G401.6 (cell line): Measurements from ENCODE around the gene KCNK13.
"Not testable (repeated sequence)": the region's sequence is repeated elsewhere in the genome, so short reads cannot be mapped to it uniquely, and the experiment has no call there.

Experiments used
- FAIRE-seq: peaks from 2 replicates; lab custom pipeline; 2012; peaks lifted over from hg19 to GRCh38; lab: Jason Lieb, UNC

KCNK13 gene

DNA sequence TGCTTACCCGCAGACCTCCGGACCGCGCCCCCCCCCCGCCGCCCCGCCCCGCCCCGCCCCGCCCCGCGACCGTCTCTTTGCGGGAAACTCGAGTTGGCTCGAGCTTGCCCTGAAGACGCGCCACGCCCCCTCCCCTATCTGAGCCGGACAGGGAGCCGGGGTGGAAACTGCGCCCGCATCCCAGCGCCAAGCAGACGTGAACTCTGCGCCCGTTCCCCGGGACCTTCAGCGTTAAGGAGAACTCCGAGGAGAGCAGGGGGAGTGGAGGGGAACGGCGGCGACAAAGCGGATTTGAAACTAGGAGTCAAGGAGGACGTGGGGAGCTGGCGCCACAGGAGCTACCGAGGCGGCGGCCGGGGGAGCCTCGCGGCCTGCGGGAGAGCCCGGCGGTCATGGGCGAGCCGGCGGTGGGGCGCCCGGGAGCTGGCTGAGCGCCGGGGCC is at the start of gene KCNK13:
KCNK13 (plus strand) TSS at position 310 of the 442 bp plus-strand sequence. CDS start 212 bp downstream, outside the sequence.
- FAIRE-seq, result no peak

DNA sequence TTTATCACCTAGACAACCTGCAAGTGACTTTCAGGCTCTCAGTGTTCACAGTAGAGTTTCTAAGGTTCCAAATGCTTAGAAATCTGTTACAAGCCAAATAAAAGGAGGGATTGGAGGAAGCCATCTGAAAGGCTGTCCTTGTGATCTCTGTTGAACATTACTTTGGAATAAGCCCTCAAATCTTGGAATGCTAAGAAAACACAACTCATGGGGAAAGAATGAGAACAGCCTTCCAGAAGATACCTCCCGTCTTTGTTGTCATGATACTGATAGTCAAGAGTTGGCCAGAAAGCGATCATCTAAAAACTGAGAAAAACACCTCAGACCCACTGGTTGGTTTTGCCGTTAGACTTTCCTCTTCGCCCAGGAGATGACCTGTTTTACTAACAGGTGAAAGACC is 44.4 kb upstream of the KCNK13 start:
- FAIRE-seq, result no peak

DNA sequence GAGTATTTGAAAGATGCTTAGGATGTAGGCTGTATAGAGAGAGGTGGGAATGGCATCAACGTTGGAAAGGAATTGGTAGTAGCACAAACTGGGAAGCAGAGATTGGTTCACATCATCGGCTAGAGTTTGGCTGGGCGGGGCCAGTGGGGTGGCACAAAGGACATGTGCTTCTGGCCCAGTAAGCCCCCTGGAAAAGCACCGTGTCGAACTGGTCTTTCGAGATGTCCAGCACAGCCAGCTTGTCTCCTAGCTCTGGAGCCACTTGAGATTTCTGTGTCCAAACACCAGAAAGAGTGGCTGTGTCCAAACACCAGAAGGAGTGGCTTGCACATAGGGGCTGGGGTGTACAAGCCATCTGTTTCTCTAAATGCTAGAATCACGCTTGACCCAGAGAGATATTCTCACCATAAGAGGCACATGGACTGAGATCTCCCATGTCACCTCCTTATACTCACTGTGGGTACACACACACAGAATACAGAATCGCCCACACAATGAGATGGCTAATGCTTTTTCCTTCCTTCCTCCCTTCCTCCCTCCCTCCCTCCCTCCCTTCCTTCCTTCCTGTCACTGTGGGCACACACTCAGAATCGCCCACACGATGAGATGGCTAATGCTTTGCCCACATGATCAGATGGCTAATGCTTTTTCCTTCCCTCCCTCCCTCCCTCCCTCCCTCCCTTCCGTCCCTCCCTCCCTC is 41.8 kb upstream of the KCNK13 start:
- FAIRE-seq, result no peak

DNA sequence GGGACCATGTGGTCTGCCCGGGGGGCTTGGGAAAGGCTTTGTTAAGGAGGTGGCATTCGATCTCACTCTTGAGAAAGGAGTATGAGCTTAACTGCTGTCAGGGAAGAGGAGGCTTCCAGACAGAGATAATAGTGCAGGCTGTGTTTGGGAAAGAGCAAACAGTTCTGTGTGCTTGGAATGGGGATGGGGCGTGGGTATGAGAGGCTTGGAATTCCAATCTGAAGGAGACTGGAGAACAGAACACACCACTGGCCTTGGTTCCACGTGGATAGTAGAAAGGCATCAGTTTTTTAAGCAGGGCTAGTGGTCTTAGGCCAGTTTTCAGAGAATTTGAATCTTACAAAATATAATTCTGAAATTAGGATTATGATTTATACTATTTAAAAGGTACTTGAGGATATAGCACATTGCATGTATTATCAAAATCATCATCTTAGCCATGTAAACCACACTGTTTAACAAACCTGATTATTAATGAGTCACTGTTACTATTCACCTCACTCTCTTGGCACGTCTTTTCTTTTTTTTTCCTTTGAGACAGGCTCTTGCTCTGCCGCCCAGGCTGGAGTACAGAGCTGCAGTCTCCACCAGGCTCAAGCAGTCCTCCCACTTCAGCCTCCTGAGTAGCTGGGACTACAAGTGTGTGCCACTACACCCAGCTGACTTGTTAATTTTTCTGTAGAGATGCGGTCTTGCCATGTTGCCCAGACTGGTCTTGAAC is 38.5 kb upstream of the KCNK13 start:
- FAIRE-seq, result no peak

DNA sequence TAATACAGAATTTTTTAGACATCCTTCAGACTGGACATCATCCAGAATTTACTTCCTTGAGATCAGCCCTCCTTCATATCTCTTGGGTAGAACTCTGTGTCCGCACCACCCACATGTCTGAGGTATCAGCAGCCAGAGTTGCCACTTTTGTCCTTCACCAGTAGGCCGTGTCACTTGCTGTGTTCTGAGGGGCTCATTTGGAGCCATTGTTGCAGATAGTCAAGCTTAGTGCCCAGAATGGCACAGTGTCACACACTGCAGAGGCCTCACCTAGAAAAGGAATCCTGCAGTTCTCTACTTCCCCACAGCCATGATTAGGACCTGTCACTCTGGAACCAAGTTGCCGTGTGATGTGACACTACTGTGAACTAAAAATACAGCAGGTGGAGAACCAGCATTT is 36.9 kb upstream of the KCNK13 start:
- FAIRE-seq, result no peak

DNA sequence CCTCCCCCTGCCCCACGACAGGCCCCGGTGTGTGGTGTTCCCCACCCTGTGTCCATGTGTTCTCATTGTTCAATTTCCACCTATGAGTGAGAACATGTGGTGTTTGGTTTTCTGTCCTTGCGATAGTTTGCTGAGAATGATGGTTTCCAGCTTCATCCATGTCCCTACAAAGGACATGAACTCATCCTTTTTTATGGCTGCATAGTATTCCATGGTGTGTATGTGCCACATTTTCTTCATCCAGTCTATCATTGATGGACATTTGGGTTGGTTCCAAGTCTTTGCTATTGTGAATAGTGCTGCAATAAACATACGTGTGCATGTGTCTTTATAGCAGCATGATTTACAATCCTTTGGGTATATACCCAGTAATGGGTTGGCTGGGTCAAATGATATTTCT is 35.2 kb upstream of the KCNK13 start:
- FAIRE-seq, result not testable (repeated sequence)

DNA sequence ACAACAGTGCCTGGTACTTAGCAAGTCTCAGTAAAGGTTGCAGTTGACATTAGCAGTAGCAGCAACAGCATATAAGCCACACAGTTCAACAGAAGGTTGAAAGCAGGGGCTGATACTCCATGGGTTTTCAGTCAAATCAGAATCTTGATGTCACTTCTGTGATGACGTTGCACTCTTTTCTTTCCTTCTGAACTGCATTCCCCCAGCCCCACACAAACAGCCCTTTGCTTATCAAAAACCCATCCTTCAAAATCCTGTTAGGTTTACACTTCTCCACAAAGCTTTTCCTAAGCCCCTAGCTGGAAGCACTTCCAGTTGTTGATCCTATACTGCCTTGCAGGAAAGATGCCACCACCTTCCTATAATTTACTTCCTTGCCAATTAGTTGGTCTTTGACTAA is 34.0 kb upstream of the KCNK13 start:
- no peak for FAIRE-seq

DNA sequence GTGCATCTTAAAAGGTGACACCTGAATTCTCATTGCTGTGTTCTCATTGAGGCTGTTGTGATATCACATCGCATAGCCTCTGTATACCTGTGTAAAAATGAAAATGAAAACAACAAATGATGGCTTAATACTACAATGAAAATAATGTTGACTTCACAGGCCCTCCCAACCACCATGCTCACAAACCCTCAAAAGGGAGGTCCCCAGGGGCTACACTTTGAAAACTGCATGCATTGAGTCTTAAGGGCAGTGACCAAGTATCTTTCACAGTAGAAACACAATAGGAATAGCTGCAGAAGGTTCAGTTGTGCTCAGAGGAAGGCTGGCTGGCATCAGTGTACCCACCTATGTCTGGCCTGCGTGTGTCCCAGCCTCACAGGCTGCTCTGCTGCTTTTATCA is 27.6 kb upstream of the KCNK13 start:
- no peak for FAIRE-seq

DNA sequence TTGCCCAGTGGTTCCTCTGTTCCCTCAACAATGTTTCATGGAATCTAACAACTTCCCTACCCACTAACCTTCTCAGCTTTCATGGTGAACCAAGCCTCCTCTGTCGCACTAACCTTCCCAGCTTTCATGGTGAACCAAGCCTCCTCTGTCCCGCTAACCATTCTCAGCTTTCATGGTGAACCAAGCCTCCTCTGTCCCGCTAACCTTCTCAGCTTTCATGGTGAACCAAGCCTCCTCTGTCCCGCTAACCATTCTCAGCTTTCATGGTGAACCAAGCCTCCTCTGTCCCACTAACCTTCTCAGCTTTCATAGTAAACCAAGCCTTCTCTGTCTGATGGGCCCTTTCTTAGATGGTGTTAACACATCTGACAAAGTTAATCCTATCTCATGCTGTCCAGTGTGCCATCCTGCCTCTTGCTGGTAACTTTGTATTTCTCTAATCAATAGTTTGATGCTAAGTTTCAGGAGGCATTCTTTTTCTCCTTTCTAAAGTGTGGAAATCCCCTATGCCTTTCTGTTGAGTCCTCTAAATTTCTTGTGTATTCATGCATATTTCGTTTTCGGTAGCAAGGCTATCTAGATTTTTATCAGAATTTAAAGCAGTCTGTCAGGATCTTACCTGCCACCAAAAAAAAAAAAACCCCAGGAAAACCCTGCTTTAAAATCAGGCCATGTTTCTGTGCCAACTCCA is 26.8 kb upstream of the KCNK13 start:
- no peak for FAIRE-seq

DNA sequence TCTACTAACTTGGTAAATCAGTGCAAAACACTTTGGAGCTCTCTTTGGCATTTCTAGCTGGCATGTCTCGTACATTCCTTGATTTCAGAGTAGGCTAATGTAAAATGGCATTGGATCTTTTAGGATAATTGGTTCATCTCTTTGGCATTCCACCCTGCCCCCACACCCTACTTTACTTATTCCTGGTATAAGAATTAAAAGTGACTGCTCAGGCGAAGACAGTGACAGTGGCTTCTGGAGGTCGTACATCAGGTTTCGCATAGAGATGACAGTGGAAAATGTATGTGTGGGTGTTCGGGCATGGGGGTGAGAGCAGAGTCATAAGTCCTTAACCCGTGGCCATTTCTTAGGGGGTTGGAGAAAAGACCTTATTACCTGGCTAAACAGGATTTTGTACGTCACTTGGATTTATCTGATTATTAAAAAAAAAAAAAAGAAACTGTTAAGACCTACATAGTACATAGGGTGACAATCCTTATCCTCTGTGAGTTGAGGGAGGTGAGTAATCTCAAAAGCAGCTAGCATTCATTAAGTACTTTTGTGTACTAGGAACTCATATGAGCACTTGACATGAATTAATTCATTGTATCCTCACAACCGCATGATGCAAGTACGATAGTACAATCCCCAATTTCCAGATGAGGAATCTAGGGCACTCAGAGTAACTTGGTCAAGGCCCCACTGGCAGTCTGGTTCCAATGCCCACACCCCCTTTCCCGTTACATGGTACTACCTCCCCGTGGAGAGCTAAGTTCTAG is 22.4 kb upstream of the KCNK13 start:
- FAIRE-seq, result no peak

DNA sequence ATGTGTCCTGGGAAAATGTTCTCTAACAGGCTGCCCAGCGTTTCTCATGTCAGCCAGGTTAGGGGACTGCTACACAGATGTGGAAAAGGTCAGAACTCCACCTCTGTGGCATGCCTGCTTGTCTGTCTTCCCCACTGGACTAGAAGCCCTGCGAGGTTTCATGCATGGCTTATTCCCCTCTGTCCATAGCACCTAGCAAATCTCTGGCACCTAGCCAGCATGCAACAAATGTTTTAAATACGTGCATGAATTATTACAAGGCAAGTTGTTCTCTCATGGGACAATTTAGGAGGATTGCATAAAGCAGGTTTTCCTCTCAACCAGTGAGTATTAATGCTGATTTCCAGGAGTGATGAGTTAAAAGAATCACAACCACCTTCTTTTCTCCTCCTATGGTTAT is 21.4 kb upstream of the KCNK13 start:
- FAIRE-seq, result no peak

DNA sequence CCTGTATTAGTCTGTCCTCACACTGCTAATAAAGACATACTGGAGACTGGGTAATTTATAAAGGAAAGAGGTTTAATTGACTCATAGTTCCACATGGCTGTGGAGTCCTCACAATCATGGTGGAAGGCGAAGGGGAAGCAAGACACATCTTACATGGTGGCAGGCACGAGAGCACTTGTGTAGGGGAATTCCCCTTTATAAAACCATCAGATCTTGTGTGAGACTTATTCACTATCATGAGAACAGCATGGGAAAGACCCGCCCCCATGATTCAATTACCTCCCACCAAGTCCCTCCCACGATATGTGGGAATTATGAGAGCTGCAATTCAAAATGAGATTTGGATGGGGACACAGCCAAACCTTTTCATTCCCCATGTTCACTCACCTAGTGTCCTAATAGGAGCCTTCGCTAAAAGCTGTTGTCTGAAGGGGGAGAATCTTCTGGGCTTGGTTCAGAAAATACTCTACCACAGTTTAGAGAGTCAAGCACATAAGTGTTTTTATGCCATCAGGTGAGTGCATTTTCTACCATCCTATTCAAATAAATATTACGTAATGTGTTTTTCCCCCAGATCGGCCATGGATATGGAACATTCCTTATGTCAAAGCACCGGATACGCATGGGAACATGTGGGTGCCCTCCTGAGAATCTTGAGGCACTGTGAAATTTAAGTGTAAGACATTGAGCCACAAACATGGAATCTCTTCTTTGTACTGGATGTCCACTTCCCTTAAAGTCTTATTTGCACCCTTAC is 19.1 kb upstream of the KCNK13 start:
- no peak for FAIRE-seq

DNA sequence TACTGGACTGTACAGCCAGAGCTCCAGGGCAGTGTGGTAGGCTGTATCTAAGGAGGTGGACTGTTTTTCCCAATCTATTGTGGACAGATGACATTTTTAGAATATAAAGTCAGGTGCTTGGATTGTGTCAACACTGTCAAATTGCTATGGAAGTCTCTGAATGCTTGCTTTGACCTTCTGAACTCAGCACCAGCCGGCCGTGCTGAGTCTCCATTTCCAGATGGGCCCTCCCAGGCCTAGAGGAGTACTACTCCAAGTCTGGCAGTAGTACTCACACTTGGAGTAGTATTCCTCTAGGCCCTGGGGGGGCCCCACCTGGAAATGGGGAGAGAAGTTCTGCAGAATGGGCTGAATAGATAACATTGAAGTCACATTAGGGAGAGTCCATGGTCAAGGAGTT is 16.2 kb upstream of the KCNK13 start:
- FAIRE-seq, result no peak

DNA sequence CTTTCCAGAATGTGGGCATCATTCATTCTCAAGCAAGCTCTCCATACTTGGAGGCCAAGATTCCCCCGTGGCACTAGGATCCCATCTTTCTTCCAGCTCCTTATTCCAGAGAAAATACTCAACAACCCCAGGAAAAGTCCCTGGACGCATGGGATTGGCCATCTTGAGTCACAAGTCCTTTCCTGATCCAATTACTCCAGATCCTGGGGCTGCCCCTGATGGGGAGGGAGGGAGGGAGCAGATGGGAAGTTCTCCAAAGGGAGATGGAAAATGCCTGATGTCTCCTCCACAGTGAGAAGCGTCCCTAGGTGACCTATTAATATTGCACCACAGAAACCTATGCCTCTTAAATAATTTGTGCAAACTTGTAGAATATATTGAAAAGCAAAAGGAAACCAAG is 12.4 kb upstream of the KCNK13 start:
- FAIRE-seq, result no peak

DNA sequence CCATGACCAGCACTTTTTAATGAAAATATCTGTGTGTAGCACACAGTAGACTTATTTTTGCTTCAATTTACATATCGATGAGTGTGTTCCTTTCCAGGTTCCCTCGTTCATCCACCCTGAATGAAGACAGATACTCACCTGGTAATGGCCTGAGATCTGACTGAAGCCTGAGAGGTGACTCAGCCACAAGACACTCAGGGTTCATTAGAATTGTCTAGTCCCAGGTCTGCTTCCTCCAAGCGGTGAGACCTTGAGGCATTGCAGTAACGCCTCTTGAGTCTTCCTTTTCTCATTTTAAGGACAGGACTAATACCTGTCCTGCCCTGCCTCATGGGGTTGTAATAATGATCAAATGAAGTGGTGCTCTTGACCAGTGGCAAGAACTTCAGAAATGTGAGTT is 11.5 kb upstream of the KCNK13 start:
- FAIRE-seq, result no peak

DNA sequence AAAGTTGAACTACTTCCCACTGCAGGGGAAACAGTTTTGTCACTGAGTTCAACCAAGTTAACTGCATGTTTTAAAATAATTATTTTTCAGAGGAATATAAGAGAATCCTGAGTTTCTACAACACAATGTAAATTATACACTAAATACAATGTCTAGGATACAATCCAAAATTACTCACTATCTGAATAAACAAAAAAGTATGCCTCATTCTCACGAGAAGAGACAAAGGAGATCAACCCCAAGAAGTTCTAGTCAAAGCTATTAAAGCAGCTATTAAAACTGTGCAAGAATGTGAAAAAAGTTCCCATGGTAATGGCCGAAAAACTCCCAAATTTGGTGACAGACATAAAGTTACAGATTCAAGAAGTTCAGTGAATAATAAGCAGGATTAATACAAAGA is 8.8 kb upstream of the KCNK13 start:
- FAIRE-seq, result no peak

DNA sequence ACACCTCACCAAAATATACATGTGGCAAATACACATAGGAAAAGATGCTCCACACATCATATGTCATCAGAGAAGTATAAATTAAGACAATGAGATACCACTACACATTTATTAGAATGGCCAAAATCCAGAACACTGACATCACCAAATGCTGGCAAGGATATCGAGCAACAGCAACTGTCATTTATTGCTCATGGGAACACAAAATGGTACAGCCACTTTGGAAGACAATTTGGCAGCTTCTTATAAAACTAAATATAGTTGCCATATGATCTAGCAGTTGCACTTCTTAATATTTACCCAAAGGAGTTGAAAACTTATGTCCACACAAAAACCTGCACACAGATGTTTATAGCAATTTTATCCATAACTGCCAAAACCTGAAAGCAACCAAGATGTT is 7.0 kb upstream of the KCNK13 start:
- no peak for FAIRE-seq

DNA sequence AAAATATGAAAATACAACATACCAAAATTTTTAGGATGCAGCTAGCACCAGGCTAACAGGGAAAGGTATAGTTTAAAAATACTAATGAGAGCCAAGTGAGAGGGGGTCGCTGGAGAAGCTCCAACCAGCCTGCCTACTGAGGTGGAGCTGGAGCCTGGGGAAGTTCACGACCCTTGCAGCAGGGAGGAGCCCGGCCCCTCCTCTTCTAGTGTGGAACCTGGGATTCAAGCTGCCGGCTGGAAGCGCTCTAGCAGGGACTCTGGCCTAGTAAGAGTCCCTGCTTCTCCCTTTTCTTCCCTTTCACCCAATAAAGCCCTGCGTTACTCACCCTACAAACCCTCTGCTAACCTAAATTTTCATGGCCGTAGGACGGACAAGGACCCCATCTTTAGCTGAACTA is 5.0 kb upstream of the KCNK13 start:
- FAIRE-seq, result no peak

DNA sequence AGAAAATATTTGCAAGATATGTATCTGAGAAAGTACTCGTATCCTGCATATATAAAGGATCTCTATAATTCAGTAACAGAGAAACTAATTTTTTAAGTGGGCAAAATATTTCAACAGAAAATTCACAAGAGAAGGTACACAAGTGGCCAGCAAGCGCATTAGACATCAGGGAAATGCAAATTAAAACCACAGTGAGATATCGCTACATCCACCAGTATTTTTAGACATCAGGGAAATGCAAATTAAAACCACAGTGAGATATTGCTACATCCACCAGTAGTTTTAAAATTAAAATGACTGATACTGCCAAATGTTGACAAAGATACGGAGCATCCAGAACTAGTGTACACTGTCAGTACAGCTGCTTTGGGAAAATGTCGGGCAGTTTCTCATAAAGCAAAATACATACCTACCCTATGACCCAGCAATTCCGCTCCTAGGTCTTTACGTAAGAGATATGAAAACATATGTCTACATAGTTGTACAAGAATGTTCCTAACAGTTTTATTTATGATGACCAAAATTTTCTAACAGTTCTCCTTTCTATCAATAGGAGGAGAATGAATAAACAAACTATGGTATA is 2.8 kb upstream of the KCNK13 start:
- no peak for FAIRE-seq

DNA sequence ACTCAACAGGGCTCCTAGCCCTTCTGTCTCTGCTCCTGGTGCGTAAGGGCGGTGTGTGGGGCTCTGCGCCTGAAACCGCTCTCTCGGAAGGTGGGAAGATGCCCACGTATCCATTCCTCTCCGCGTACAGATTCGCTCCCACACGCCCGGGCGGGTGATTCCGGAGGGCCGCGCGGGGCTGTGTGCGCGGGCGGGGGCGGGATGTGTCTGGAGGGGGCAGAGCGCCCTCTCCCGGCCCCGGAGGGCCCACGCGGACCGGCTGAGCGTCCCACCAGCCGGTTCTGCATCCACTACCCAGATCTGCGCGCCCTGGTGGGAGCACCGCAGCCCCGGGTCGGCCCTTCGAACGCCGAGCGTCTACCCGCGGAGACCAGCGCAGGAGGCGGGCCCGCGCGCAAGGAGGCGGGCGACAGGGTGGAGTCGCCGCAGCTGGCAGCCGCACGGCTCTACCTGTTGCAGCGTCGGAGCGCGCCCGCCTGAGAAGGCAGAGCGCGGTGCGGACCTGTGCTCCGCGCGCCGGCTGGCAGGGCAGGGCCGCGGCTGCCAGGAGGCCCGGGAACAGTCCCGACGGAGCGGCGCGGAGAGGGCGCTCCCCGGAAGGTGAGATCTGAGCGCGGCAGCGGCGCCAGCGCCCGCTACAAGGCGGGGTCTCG is 1.4 kb upstream of the KCNK13 start:
- no peak for FAIRE-seq
